ENCODE measurements around the gene PAF1. TPM values are rescaled to one million over a fixed set of nuclear protein-coding genes. Genes with fewer than 3 reads are reported as not detected.
A peak's percentile ranks its signal among the peaks of the same experiment; 100 is the strongest.

PAF1 gene
- total RNA-seq, 1 experiment from 2014 or later: 53.5 TPM

GRCh38 chr19:39407410-39407659 is 16.4 kb upstream of the PAF1 start (continued):
- TF ChIP-seq ZFX (IDR thresholded peaks at IDR 0.05) (no peak), TCF7L2 (IDR thresholded peaks at IDR 0.05; ENCODE audit: borderline replicate concordance, extremely low read depth, insufficient read depth, insufficient read length) (no peak), SP1 (IDR thresholded peaks at IDR 0.05; ENCODE audit: low read depth) (no peak), MAX (IDR thresholded peaks at IDR 0.05) (no peak), FOSL1 (IDR thresholded peaks at IDR 0.05; ENCODE audit: low read depth) (no peak)
- TF ChIP-seq, protein P1, sequence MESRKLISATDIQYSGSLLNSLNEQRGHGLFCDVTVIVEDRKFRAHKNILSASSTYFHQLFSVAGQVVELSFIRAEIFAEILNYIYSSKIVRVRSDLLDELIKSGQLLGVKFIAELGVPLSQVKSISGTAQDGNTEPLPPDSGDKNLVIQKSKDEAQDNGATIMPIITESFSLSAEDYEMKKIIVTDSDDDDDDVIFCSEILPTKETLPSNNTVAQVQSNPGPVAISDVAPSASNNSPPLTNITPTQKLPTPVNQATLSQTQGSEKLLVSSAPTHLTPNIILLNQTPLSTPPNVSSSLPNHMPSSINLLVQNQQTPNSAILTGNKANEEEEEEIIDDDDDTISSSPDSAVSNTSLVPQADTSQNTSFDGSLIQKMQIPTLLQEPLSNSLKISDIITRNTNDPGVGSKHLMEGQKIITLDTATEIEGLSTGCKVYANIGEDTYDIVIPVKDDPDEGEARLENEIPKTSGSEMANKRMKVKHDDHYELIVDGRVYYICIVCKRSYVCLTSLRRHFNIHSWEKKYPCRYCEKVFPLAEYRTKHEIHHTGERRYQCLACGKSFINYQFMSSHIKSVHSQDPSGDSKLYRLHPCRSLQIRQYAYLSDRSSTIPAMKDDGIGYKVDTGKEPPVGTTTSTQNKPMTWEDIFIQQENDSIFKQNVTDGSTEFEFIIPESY (IDR thresholded peaks at IDR 0.05; ENCODE audit: extremely low read depth, insufficient replicate concordance, low read length): no peak

DNA sequence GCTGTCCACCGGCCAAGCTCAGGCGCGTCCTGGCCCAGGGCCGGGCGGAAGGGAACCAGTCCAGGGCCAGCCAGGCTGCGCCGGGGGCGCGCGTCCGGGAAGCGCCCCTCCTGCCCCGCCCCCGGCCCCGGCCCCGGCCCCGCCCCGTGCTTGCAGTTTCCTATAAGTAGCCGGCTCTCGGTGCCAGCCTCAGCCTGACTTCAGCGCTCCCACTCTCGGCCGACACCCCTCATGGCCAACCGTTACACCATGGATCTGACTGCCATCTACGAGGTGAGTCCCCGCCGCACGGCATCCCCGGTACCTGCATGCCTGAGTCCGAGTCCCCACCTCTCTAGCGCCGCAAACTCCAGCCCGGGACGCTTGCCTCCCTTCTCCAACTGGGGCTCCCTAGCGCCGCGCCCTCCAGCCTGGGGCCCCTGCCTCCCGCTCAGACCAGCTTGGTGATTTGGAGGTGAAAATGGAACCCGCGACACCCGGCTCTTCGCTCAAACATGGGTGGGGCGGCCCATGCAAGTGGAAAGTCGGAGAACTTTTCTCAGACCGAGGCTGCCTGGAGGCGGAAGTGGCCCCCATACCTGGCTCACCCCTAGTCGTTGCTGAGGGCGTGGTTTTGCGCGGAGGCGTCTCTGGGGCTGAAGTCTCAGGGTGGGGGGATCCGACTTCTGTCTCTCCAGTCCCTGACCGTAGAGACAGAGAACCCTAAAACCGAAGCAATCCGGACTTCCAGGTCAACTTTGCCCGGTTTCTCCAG is 15.9 kb upstream of the PAF1 start, which contains the start of gene ZFP36:
Gene ZFP36, plus strand, starts transcription at position 192 of the 754 bp plus-strand sequence. Its CDS starts 58 bp downstream, at position 250.
- CTCF ChIA-PET: interaction anchor here (0.7 kb wide), 1 partner anchor 9 kb away, joined by 3 read pairs; no protein-coding TSS in a partner anchor
- intact Hi-C loops (cut with micrococcal nuclease): no loop called here

More for the DNA sequence above, 15.9 kb upstream of the PAF1 start, which contains the start of gene ZFP36:
- peaks cover 2 to 12% of the 10 kb centered on the region in 2 experiments; a peak in 1 of 4 replicates for H3K36me3 ChIP-seq (ENCODE audit: control insufficient read depth in 1 of 2, insufficient read depth in 2 of 2, low read length in 2 of 2)
- H3K79me2 ChIP-seq (ENCODE audit: insufficient read depth, low read length): peaks cover 38% of the 10 kb centered on the region
- peak; percentile 68 for DNase-seq (ENCODE audit: low read depth, low spot score)
- H4K20me1 ChIP-seq (ENCODE audit: insufficient read depth): peaks cover 5% of the 10 kb centered on the region; the same call in 1 of the 2 replicates
- H3K4me3 ChIP-seq (replicated peaks in 1 of 2; ENCODE audit: low read depth in 1 of 2, low read length in 2 of 2): peak within 1 kb of the TSS; percentile 90 to 98
- H3K9ac ChIP-seq (ENCODE audit: low read length): peak within 1 kb of the TSS; percentile 97
- H3K9me3 ChIP-seq (ENCODE audit: control insufficient read depth in 1 of 2, insufficient read depth in 1 of 2, low read depth in 1 of 2, low read length in 2 of 2): no peaks in the 10 kb centered on the region
- TF ChIP-seq POLR2AphosphoS5 (IDR thresholded peaks at IDR 0.05; ENCODE audit: low read depth, low read length): peak; percentile 96
- peak; percentile 99 for TF ChIP-seq POLR2A (IDR thresholded peaks at IDR 0.05; ENCODE audit: borderline replicate concordance, extremely low read depth, insufficient read depth, insufficient read length)
- TF ChIP-seq CEBPB (IDR thresholded peaks at IDR 0.05; ENCODE audit: low read depth): no peak
- TF ChIP-seq FOSL1 (IDR thresholded peaks at IDR 0.05; ENCODE audit: low read depth): no peak
- no peak for TF ChIP-seq CBX3 (IDR thresholded peaks at IDR 0.05; ENCODE audit: low read depth)
- no peak for TF ChIP-seq SP1 (IDR thresholded peaks at IDR 0.05; ENCODE audit: low read depth)
- TF ChIP-seq, protein P1 (IDR thresholded peaks at IDR 0.05; ENCODE audit: extremely low read depth, insufficient replicate concordance, low read length): peak; percentile 83
- no peak for TF ChIP-seq YY1 (IDR thresholded peaks at IDR 0.05; ENCODE audit: extremely low read depth, insufficient replicate concordance, low read depth, low read length)
- no peaks in the 10 kb centered on the region for H3K27me3 ChIP-seq (ENCODE audit: insufficient read depth, low read length)
- TSS peak; percentile 65 for BruUV-seq (replicated peaks)
- ChIA-PET POLR2A (interaction anchor here (0.7 to 4.1 kb wide), 8 partner anchors 9 to 1203 kb away, joined by 3 to 57 read pairs (median 4); partner anchors contain the start of genes MED29, PAF1, RPS16 and SPINT2), RAD21 (ENCODE audit: low non-redundant PET in 1 of 2, low total read pairs in 2 of 2, uncharacterized antibody in 2 of 2, unreplicated experiment in 2 of 2) (interaction anchor here in 1 of 2 experiments (1.0 kb wide), 1 partner anchor 9 kb away, joined by 3 read pairs; no protein-coding TSS in a partner anchor)
- H3K4me2 ChIP-seq (ENCODE audit: low read length): peak within 1 kb of the TSS; percentile 92
- H3K27ac ChIP-seq (ENCODE audit: low read depth, low read length): peak within 1 kb of the TSS; percentile 100
- H3K9me2 ChIP-seq (ENCODE audit: insufficient read depth): no peaks in the 10 kb centered on the region
- peak; percentile 31 for ATAC-seq
- H2AFZ ChIP-seq (ENCODE audit: low read depth, low read length, poor library complexity, severe bottlenecking): no peak within 1 kb of the TSS
- H3K4me1 ChIP-seq (ENCODE audit: control insufficient read depth in 1 of 2, insufficient read depth in 2 of 2, low read length in 2 of 2): peaks cover 52 to 88% of the 10 kb centered on the region in 2 experiments
